ENCODE measurements around the gene FAXC. TPM values are rescaled to one million over a fixed set of nuclear protein-coding genes. Genes with fewer than 3 reads are reported as not detected.
"Not testable (repeated sequence)": the region's sequence is repeated elsewhere in the genome, so short reads cannot be mapped to it uniquely, and the experiment has no call there.

The FAXC gene
- total RNA-seq, 1 donor from 2014 or later: 5.3 TPM

GRCh38 chr6:99285881-99286280, 63.6 kb downstream of the FAXC start:
- no peaks in the 10 kb centered on the region for H3K27me3 ChIP-seq (ENCODE audit: control insufficient read depth, insufficient read depth, low read length)
- no peak for TF ChIP-seq CTCF (IDR thresholded peaks at IDR 0.05; ENCODE audit: insufficient read depth, low read length, severe bottlenecking)
- H3K4me3 ChIP-seq (ENCODE audit: low read depth, low read length): no peak overlapping the region
- no peaks in the 10 kb centered on the region for H3K36me3 ChIP-seq (ENCODE audit: control insufficient read depth, insufficient read depth, low read length)
- FAIRE-seq (no peak), DNase-seq (ENCODE audit: low read depth) (no peak)

GRCh38 chr6:99282479-99283062, 66.9 kb downstream of the FAXC start:
- Histone ChIP-seq H3K4me3 (ENCODE audit: low read depth, low read length) (no peak overlapping the region), H3K27me3 (ENCODE audit: control insufficient read depth, insufficient read depth, low read length) (no peaks in the 10 kb centered on the region), H3K36me3 (ENCODE audit: control insufficient read depth, insufficient read depth, low read length) (no peaks in the 10 kb centered on the region)
- DNase-seq (ENCODE audit: low read depth) (peak; percentile 42), FAIRE-seq (no peak)
- peak; percentile 29 for TF ChIP-seq CTCF (IDR thresholded peaks at IDR 0.05; ENCODE audit: insufficient read depth, low read length, severe bottlenecking)

- DNase-seq (ENCODE audit: low read depth) (peak; percentile 31), FAIRE-seq (no peak)
- Histone ChIP-seq H3K27me3 (ENCODE audit: control insufficient read depth, insufficient read depth, low read length) (no peaks in the 10 kb centered on the region), H3K36me3 (ENCODE audit: control insufficient read depth, insufficient read depth, low read length) (no peaks in the 10 kb centered on the region), H3K4me3 (ENCODE audit: low read depth, low read length) (no peak overlapping the region)
- TF ChIP-seq CTCF (IDR thresholded peaks at IDR 0.05; ENCODE audit: insufficient read depth, low read length, severe bottlenecking): no peak
These were observed 72.7 kb downstream of the FAXC start for GRCh38 chr6:99276747-99277146.

- no peak for FAIRE-seq
- no peak for TF ChIP-seq CTCF (IDR thresholded peaks at IDR 0.05; ENCODE audit: insufficient read depth, low read length, severe bottlenecking)
These were observed 78.6 kb downstream of the FAXC start for GRCh38 chr6:99270826-99271225.

GRCh38 chr6:99270030-99270429, 79.4 kb downstream of the FAXC start:
- FAIRE-seq: no peak
- no peak overlapping the region for H3K4me3 ChIP-seq (ENCODE audit: low read depth, low read length)
- no peak for TF ChIP-seq CTCF (IDR thresholded peaks at IDR 0.05; ENCODE audit: insufficient read depth, low read length, severe bottlenecking)
- no peaks in the 10 kb centered on the region for H3K27me3 ChIP-seq (ENCODE audit: control insufficient read depth, insufficient read depth, low read length)
- H3K36me3 ChIP-seq (ENCODE audit: control insufficient read depth, insufficient read depth, low read length): no peaks in the 10 kb centered on the region
- DNase-seq (ENCODE audit: low read depth): no peak

More at GRCh38 chr6:99270826-99271225, 78.6 kb downstream of the FAXC start:
- H3K4me3 ChIP-seq (ENCODE audit: low read depth, low read length): no peak overlapping the region
- H3K36me3 ChIP-seq (ENCODE audit: control insufficient read depth, insufficient read depth, low read length): no peaks in the 10 kb centered on the region
- no peaks in the 10 kb centered on the region for H3K27me3 ChIP-seq (ENCODE audit: control insufficient read depth, insufficient read depth, low read length)
- DNase-seq (ENCODE audit: low read depth): no peak

- H3K4me3 ChIP-seq (ENCODE audit: low read depth, low read length): no peak overlapping the region
- FAIRE-seq (no peak), DNase-seq (ENCODE audit: low read depth) (no peak)
- TF ChIP-seq CTCF (IDR thresholded peaks at IDR 0.05; ENCODE audit: insufficient read depth, low read length, severe bottlenecking): no peak
- H3K27me3 ChIP-seq (ENCODE audit: control insufficient read depth, insufficient read depth, low read length): no peaks in the 10 kb centered on the region
- no peaks in the 10 kb centered on the region for H3K36me3 ChIP-seq (ENCODE audit: control insufficient read depth, insufficient read depth, low read length)
These were observed 80.3 kb downstream of the FAXC start for GRCh38 chr6:99269207-99269606.

- H3K36me3 ChIP-seq (ENCODE audit: control insufficient read depth, insufficient read depth, low read length); DNase-seq (ENCODE audit: low read depth); FAIRE-seq; H3K27me3 ChIP-seq (ENCODE audit: control insufficient read depth, insufficient read depth, low read length); H3K4me3 ChIP-seq (ENCODE audit: low read depth, low read length): not testable (repeated sequence)
These were observed 82.5 kb downstream of the FAXC start for GRCh38 chr6:99266996-99267395.

GRCh38 chr6:99265447-99265846, 84.0 kb downstream of the FAXC start:
- H3K36me3 ChIP-seq (ENCODE audit: control insufficient read depth, insufficient read depth, low read length); DNase-seq (ENCODE audit: low read depth); H3K27me3 ChIP-seq (ENCODE audit: control insufficient read depth, insufficient read depth, low read length); FAIRE-seq; H3K4me3 ChIP-seq (ENCODE audit: low read depth, low read length): not testable (repeated sequence)
